ENCODE data around the gene ASB11.

DNA sequence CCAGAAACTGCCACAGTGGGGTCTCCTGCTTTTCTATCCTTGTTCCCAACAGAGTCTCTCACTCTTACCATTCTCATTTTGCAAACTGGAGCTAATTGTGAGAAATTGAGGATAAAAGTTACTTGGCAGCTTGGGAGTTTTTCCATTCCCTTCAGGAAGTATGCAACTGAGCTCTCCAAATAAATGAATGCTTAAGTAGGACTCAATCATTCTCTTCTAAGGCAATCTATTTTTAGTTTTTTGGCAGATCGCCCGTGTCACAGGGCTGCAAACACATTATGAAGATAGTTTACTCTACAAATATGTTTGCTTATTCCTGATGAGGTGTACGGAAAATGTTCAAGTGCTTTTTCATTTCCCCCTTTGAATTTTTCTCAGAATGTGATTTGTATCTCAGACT, 5.3 kb downstream of the ASB11 start:
- TF ChIP-seq, protein P1, sequence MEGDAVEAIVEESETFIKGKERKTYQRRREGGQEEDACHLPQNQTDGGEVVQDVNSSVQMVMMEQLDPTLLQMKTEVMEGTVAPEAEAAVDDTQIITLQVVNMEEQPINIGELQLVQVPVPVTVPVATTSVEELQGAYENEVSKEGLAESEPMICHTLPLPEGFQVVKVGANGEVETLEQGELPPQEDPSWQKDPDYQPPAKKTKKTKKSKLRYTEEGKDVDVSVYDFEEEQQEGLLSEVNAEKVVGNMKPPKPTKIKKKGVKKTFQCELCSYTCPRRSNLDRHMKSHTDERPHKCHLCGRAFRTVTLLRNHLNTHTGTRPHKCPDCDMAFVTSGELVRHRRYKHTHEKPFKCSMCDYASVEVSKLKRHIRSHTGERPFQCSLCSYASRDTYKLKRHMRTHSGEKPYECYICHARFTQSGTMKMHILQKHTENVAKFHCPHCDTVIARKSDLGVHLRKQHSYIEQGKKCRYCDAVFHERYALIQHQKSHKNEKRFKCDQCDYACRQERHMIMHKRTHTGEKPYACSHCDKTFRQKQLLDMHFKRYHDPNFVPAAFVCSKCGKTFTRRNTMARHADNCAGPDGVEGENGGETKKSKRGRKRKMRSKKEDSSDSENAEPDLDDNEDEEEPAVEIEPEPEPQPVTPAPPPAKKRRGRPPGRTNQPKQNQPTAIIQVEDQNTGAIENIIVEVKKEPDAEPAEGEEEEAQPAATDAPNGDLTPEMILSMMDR (IDR thresholded peaks at IDR 0.05) = no peak
- no peak for TF ChIP-seq POLR2A (IDR thresholded peaks at IDR 0.05)
